Astrocyte of the spinal cord (primary cell): ENCODE measurements around the gene NDUFB10.
"Not testable (repeated sequence)": the region's sequence is repeated elsewhere in the genome, so short reads cannot be mapped to it uniquely, and the experiment has no call there.

Source experiments
- DNase-seq: peaks from one replicate; pipeline ENCODE4 v3.0.0; 2011; ENCODE audit warnings: low read depth, low spot score
- H3K4me3 ChIP-seq: 2 replicates; pipeline ENCODE4 v1.5.1; 2011; ENCODE audit warnings: low read depth, mild to moderate bottlenecking, low read length, moderate library complexity
- CTCF ChIP-seq: IDR thresholded peaks from 2 replicates; pipeline ENCODE4 v1.5.1; 2012; ENCODE audit warnings: low read depth, mild to moderate bottlenecking, low read length, inconsistent platforms
- in situ Hi-C: cut with HindIII; loops from 2 replicates; pipeline ENCODE4 v1.10.0; 2017; ENCODE audit warnings: low sequenced_read_pairs

The NDUFB10 gene

GRCh38 chr16:1938316-1938715 is 21.0 kb upstream of the NDUFB10 start:
- in situ Hi-C loops, result no loop called here

GRCh38 chr16:1938910-1939309 is 20.4 kb upstream of the NDUFB10 start:
- in situ Hi-C loops, result no loop called here
- no peak overlapping the region for H3K4me3 ChIP-seq
- no peak for DNase-seq
- TF ChIP-seq CTCF, result no peak

More at GRCh38 chr16:1938316-1938715, 21.0 kb upstream of the NDUFB10 start:
- TF ChIP-seq CTCF, result no peak
- DNase-seq, result no peak
- H3K4me3 ChIP-seq, result no peak overlapping the region

GRCh38 chr16:1939833-1940232 is 19.5 kb upstream of the NDUFB10 start:
- in situ Hi-C loops, DNase-seq, H3K4me3 ChIP-seq: not testable (repeated sequence)

- H3K4me3 ChIP-seq, result no peak overlapping the region
- in situ Hi-C loops, result no loop called here
- no peak for DNase-seq
- TF ChIP-seq CTCF, result no peak
Measured at GRCh38 chr16:1940273-1941161, 18.8 kb upstream of the NDUFB10 start.

- peak overlapping the region; percentile 86 for H3K4me3 ChIP-seq
- DNase-seq, result peak; percentile 74
- TF ChIP-seq CTCF, result peak; percentile 35
- in situ Hi-C loops, result no loop called here
Measured at GRCh38 chr16:1941162-1942046, 17.9 kb upstream of the NDUFB10 start.

GRCh38 chr16:1942047-1942809 is 17.1 kb upstream of the NDUFB10 start:
- no peak for TF ChIP-seq CTCF
- H3K4me3 ChIP-seq, result peak overlapping the region; percentile 86
- DNase-seq, result no peak
- in situ Hi-C loops, result no loop called here
